Thymus (tissue), 11 donors: ENCODE measurements around the gene CERS3. TPM values are rescaled to one million over a fixed set of nuclear protein-coding genes. Genes with fewer than 3 reads are reported as not detected.
"Not testable (repeated sequence)": the region's sequence is repeated elsewhere in the genome, so short reads cannot be mapped to it uniquely, and the experiment has no call there.

Experiments
- DNase-seq, 9 donors: peaks; one replicate each; pipeline ENCODE4 v3.0.0-alpha.2; 2013; ENCODE audit warnings: low spot score in 9 of 9, low read depth in 6 of 9, missing footprints in 1 of 9
- H3K27ac ChIP-seq, 2 donors: one replicate each; pipeline ENCODE4 v1.5.1; 2013; ENCODE audit warnings: control low read depth in 1 of 2, low read depth in 1 of 2, low read length in 1 of 2, mild to moderate bottlenecking in 1 of 2, moderate library complexity in 1 of 2
- H3K27me3 ChIP-seq, 2 donors: one replicate each; pipeline ENCODE4 v1.5.1; 2013; ENCODE audit warnings: low read length in 1 of 2; ENCODE audit not compliant: control insufficient read depth in 2 of 2, insufficient read depth in 1 of 2
- H3K36me3 ChIP-seq, 2 donors: one replicate each; pipeline ENCODE4 v1.5.1; 2013; ENCODE audit warnings: low read length in 1 of 2, mild to moderate bottlenecking in 1 of 2, moderate library complexity in 1 of 2; ENCODE audit not compliant: control insufficient read depth in 2 of 2, insufficient read depth in 2 of 2
- H3K4me1 ChIP-seq, 2 donors: one replicate each; pipeline ENCODE4 v1.5.1; 2013; ENCODE audit warnings: low read length in 2 of 2; ENCODE audit not compliant: control insufficient read depth in 2 of 2, insufficient read depth in 2 of 2
- H3K4me3 ChIP-seq, 2 donors: one replicate each; pipeline ENCODE4 v1.5.1; 2013; ENCODE audit warnings: low read length in 2 of 2, control low read depth in 1 of 2, mild to moderate bottlenecking in 1 of 2
- H3K9me3 ChIP-seq, 2 donors: one replicate each; pipeline ENCODE4 v1.5.1; 2013; ENCODE audit warnings: low read length in 1 of 2, mild to moderate bottlenecking in 1 of 2; ENCODE audit not compliant: control insufficient read depth in 2 of 2, insufficient read depth in 1 of 2
- WGBS: extraction: QIAGEN DNeasy Blood & Tissue Kit; methylation state at CpG from one replicate; pipeline ENCODE4 v1.1.7; 2013; 5-methylcytosine and 5-hydroxymethylcytosine counted together
- polyA plus RNA-seq: library from polyadenylated mRNA; stranded (reverse); fragments of 200-250 nt; gene quantifications from one replicate; pipeline ENCODE4 v1.2.3, GENCODE V29; 2013
- total RNA-seq: library from RNA; stranded (reverse); fragments of 120-200 nt; gene quantifications from one replicate; pipeline ENCODE4 v1.2.4, GENCODE V29; 2013
- donor health status: healthy.

Gene CERS3
- total and polyA plus RNA-seq, 2 donors, result 0.38 to 2.2 TPM

GRCh38 chr15:100464256-100464655 is 64.5 kb downstream of the CERS3 start:
- Histone ChIP-seq H3K27me3 (no peaks in the 10 kb centered on the region), H3K4me1 (no peaks in the 10 kb centered on the region), H3K36me3 (no peaks in the 10 kb centered on the region), H3K4me3 (no peak overlapping the region), H3K27ac (no peak overlapping the region), H3K9me3 (peaks cover 0 to 3% of the 10 kb centered on the region in 2 donors)
- 88% methylated on average over 3 of the region's 3 CpGs for WGBS
- DNase-seq, result no peak

GRCh38 chr15:100463515-100463914 is 65.2 kb downstream of the CERS3 start:
- H3K27ac ChIP-seq, result no peak overlapping the region
- H3K36me3 ChIP-seq, result no peaks in the 10 kb centered on the region
- H3K4me3 ChIP-seq, result no peak overlapping the region
- no peak for DNase-seq
- H3K27me3 ChIP-seq, result no peaks in the 10 kb centered on the region
- no peaks in the 10 kb centered on the region for H3K4me1 ChIP-seq
- peaks cover 0 to 3% of the 10 kb centered on the region in 2 donors for H3K9me3 ChIP-seq
- WGBS, result 97% methylated on average over 4 of the region's 4 CpGs

GRCh38 chr15:100461049-100461448 is 67.7 kb downstream of the CERS3 start:
- Histone ChIP-seq H3K4me1 (no peaks in the 10 kb centered on the region), H3K27ac (no peak overlapping the region), H3K27me3 (no peaks in the 10 kb centered on the region), H3K9me3 (no peaks in the 10 kb centered on the region), H3K4me3 (no peak overlapping the region), H3K36me3 (no peaks in the 10 kb centered on the region)
- WGBS, result 19% methylated on average over 2 of the region's 2 CpGs
- no peak for DNase-seq

GRCh38 chr15:100457201-100457600 is 71.5 kb downstream of the CERS3 start:
- Histone ChIP-seq H3K4me1 (no peaks in the 10 kb centered on the region), H3K4me3 (no peak overlapping the region), H3K9me3 (no peaks in the 10 kb centered on the region), H3K27ac (no peak overlapping the region), H3K36me3 (no peaks in the 10 kb centered on the region), H3K27me3 (no peaks in the 10 kb centered on the region)
- 88% methylated on average over 1 of the region's 1 CpG for WGBS
- no peak for DNase-seq

GRCh38 chr15:100454148-100454547 is 74.6 kb downstream of the CERS3 start:
- Histone ChIP-seq H3K36me3 (no peaks in the 10 kb centered on the region), H3K27ac (no peak overlapping the region), H3K9me3 (peaks cover 0 to 3% of the 10 kb centered on the region in 2 donors), H3K4me1 (no peaks in the 10 kb centered on the region), H3K4me3 (no peak overlapping the region), H3K27me3 (no peaks in the 10 kb centered on the region)
- DNase-seq, result no peak
- WGBS, result 79% methylated on average over 2 of the region's 2 CpGs

GRCh38 chr15:100448481-100448880 is 80.3 kb downstream of the CERS3 start:
- H3K4me3 ChIP-seq, result no peak overlapping the region
- 77% methylated on average over 2 of the region's 2 CpGs for WGBS
- no peaks in the 10 kb centered on the region for H3K4me1 ChIP-seq
- no peaks in the 10 kb centered on the region for H3K27me3 ChIP-seq
- no peak overlapping the region for H3K27ac ChIP-seq
- DNase-seq, result no peak
- no peaks in the 10 kb centered on the region for H3K36me3 ChIP-seq
- peaks cover 0 to 6% of the 10 kb centered on the region in 2 donors for H3K9me3 ChIP-seq

- not testable (repeated sequence) for H3K9me3 ChIP-seq, H3K27ac ChIP-seq, DNase-seq, H3K4me1 ChIP-seq, H3K36me3 ChIP-seq, H3K4me3 ChIP-seq, H3K27me3 ChIP-seq
- WGBS, result 93% methylated on average over 11 of the region's 11 CpGs
Observed at GRCh38 chr15:100441063-100441462, 87.7 kb downstream of the CERS3 start.

GRCh38 chr15:100439514-100439913 is 89.2 kb downstream of the CERS3 start:
- no peaks in the 10 kb centered on the region for H3K27me3 ChIP-seq
- no peaks in the 10 kb centered on the region for H3K9me3 ChIP-seq
- DNase-seq, result no peak
- no peaks in the 10 kb centered on the region for H3K4me1 ChIP-seq
- no peaks in the 10 kb centered on the region for H3K36me3 ChIP-seq
- 91% methylated on average over 4 of the region's 4 CpGs for WGBS
- no peak overlapping the region for H3K27ac ChIP-seq
- H3K4me3 ChIP-seq, result no peak overlapping the region

- H3K9me3 ChIP-seq, result no peaks in the 10 kb centered on the region
- H3K4me3 ChIP-seq, result no peak overlapping the region
- H3K27me3 ChIP-seq, result no peaks in the 10 kb centered on the region
- H3K4me1 ChIP-seq, result no peaks in the 10 kb centered on the region
- no peak overlapping the region for H3K27ac ChIP-seq
- DNase-seq, result peak in 4 of 9 donors; percentile 6 to 20 (median 10)
- WGBS, result 35% methylated on average over 2 of the region's 2 CpGs
- no peaks in the 10 kb centered on the region for H3K36me3 ChIP-seq
Observed at GRCh38 chr15:100438570-100438969, 90.2 kb downstream of the CERS3 start.

GRCh38 chr15:100437261-100437660 is 91.5 kb downstream of the CERS3 start:
- Histone ChIP-seq H3K4me3 (no peak overlapping the region), H3K36me3 (no peaks in the 10 kb centered on the region), H3K4me1 (no peaks in the 10 kb centered on the region), H3K27ac (no peak overlapping the region), H3K9me3 (no peaks in the 10 kb centered on the region), H3K27me3 (no peaks in the 10 kb centered on the region)
- WGBS, result 95% methylated on average over 3 of the region's 3 CpGs
- DNase-seq, result no peak
